HepG2 (cell line): ENCODE measurements around the gene TSPAN31. TPM values are rescaled to one million over a fixed set of nuclear protein-coding genes. Genes with fewer than 3 reads are reported as not detected.

Source experiments
- ATAC-seq: fragments of 200-7000 bp; cut with Tn5 transposase; 3 replicates; pipeline ENCODE4 v1.9.1; 2020; ENCODE audit warnings: mild to moderate bottlenecking, moderate library complexity
- BruUV-seq: library from RNA; stranded (reverse); fragments of 400-500 nt; replicated peaks from 2 replicates; lab custom pipeline; 2021; lab: Mats Ljungman, UMichigan
- CTCF ChIA-PET: fragments of 300-600 bp; formaldehyde crosslinking; extraction: SDS; loops from one replicate; lab custom pipeline; 2021; ENCODE audit warnings: low total read pairs, inconsistent platforms, low intra/inter-chr PET ratio; lab: Yijun Ruan, JAX
- POLR2A ChIA-PET: fragments of 350-600 bp; sonication (Branson Sonifier 250); formaldehyde crosslinking; loops from one replicate; lab custom pipeline; 2020; ENCODE audit warnings: antibody characterized with exemption, inconsistent platforms; lab: Yijun Ruan, JAX
- DNase-seq: peaks from one replicate; pipeline ENCODE4 v3.0.0-alpha.2; 2015; ENCODE audit warnings: low spot score
- FAIRE-seq: peaks from 3 replicates; lab custom pipeline; 2011; peaks lifted over from hg19 to GRCh38; lab: Jason Lieb, UNC
- H2AFZ ChIP-seq: one replicate; pipeline ENCODE4 v1.6.1; 2011; ENCODE audit warnings: low read length, inconsistent platforms
- H3K27ac ChIP-seq: fragments of 300-600 bp; 3 replicates; pipeline ENCODE4 v1.8.0; 2011; ENCODE audit warnings: mixed run types, mild to moderate bottlenecking, mixed read lengths, low read length, inconsistent platforms; ENCODE audit not compliant: insufficient read depth; ENCODE audit errors: extremely low read length
- H3K27me3 ChIP-seq, 2 experiments: fragments of 200-600 bp in 1 of 2; 2 replicates in 1 of 2; 3 replicates in 1 of 2; pipeline versions ENCODE4 v1.6.0 to v1.8.0; 2011; ENCODE audit warnings: low read length in 2 of 2, mild to moderate bottlenecking in 2 of 2, moderate library complexity in 2 of 2, inconsistent platforms in 1 of 2; ENCODE audit not compliant: insufficient read depth in 2 of 2, control insufficient read depth in 1 of 2
- H3K36me3 ChIP-seq, 2 experiments: fragments of 200-600 bp in 1 of 2; replicated peaks in 1 of 2; 2 replicates in 1 of 2; 3 replicates in 1 of 2; pipeline versions ENCODE4 v1.5.1 to v1.8.0; 2011; ENCODE audit warnings: low read length in 2 of 2, inconsistent platforms in 1 of 2; ENCODE audit not compliant: insufficient read depth in 2 of 2, control insufficient read depth in 1 of 2
- H3K4me1 ChIP-seq: 2 replicates; pipeline ENCODE4 v1.5.1; 2012; ENCODE audit warnings: low read length, inconsistent platforms; ENCODE audit not compliant: insufficient read depth
- H3K4me2 ChIP-seq: 2 replicates; pipeline ENCODE4 v1.6.0; 2011; ENCODE audit warnings: low read depth, low read length, inconsistent platforms
- H3K4me3 ChIP-seq, 3 experiments: fragments of 200-600 bp in 1 of 3; sonication (generic), shearing (Covaris generic) in 1 of 3; replicated peaks in 1 of 3; 2 replicates each; pipeline ENCODE4 v1.5.1; 2011 to 2016; ENCODE audit warnings: low read length in 3 of 3, inconsistent platforms in 2 of 3, low read depth in 2 of 3, mild to moderate bottlenecking in 2 of 3, control low read depth in 1 of 3, mixed read lengths in 1 of 3; ENCODE audit not compliant: insufficient read depth in 1 of 3
- H3K79me2 ChIP-seq: one replicate; pipeline ENCODE4 v1.6.1; 2011; ENCODE audit warnings: low read length, inconsistent platforms; ENCODE audit not compliant: insufficient read depth
- H3K9ac ChIP-seq: 2 replicates; pipeline ENCODE4 v1.6.0; 2011; ENCODE audit warnings: mild to moderate bottlenecking, low read depth, low read length, inconsistent platforms; ENCODE audit not compliant: insufficient read depth
- H3K9me3 ChIP-seq: 2 replicates; pipeline ENCODE4 v1.5.1; 2012; ENCODE audit warnings: mild to moderate bottlenecking, low read length
- H4K20me1 ChIP-seq: 2 replicates; pipeline ENCODE4 v1.6.0; 2011; ENCODE audit warnings: inconsistent platforms, mild to moderate bottlenecking, low read length, moderate library complexity; ENCODE audit not compliant: insufficient read depth
- POLR2AphosphoS2 ChIP-seq: IDR thresholded peaks from 2 replicates; pipeline ENCODE4 v1.6.1; 2011; ENCODE audit warnings: low read depth, low read length, improper control_type of control experiment
- POLR2G ChIP-seq: fragments of 200-400 bp; formaldehyde crosslinking; IDR thresholded peaks from 2 replicates; pipeline ENCODE4 v1.6.1; 2018; ENCODE audit warnings: mild to moderate bottlenecking, low read depth, low read length, moderate library complexity
- TRIM24 ChIP-seq: sonication (generic); formaldehyde crosslinking; IDR thresholded peaks from 2 replicates; pipeline ENCODE4 v1.8.0; 2022; ENCODE audit warnings: mild to moderate bottlenecking, missing genetic modification reagents
- ZNF24 ChIP-seq: fragments of 450-650 bp; IDR thresholded peaks from 2 replicates; pipeline ENCODE4 v1.6.1; 2017; ENCODE audit warnings: antibody characterized with exemption, mild to moderate bottlenecking
- WGBS: methylation state at CpG from one replicate; pipeline ENCODE4 v1.1.6; 2017; ENCODE audit warnings: low lambda C conversion rate; 5-methylcytosine and 5-hydroxymethylcytosine counted together
- in situ Hi-C: cut with HindIII; loops from 2 replicates; pipeline ENCODE4 v1.10.0; 2017; ENCODE audit warnings: low pct_unique_long_range_greater_than_20kb; ENCODE audit not compliant: extremely low pct_ligation_motif_present
- intact Hi-C: fragments of 100-400 bp; cut with micrococcal nuclease; formaldehyde crosslinking; loops from one replicate; pipeline ENCODE4 v1.10.0; 2022; ENCODE audit not compliant: unreplicated experiment
- polyA plus RNA-seq, 8 experiments: library from polyadenylated mRNA; depleted of rRNA in 3 of 8; stranded (reverse) in 7 of 8; unstranded in 1 of 8; fragments of >200 nt; fragmentation: Illumina TruSeq in 4 of 8; extraction: Trizol in 4 of 8; gene quantifications; 2 replicates each; pipeline versions ENCODE4 v1.2.1 to v1.2.3, GENCODE V29; 2011 to 2016; ENCODE audit warnings: low read depth in 4 of 8, missing spikeins in 1 of 8, mixed read lengths in 1 of 8; ENCODE audit not compliant: insufficient read depth in 1 of 8
- total RNA-seq, 5 experiments: library from RNA; depleted of rRNA; stranded (reverse); fragments of >200 nt; fragmentation: Illumina TruSeq; extraction: Trizol; gene quantifications; 2 replicates each; pipeline ENCODE4 v1.2.3, GENCODE V29; 2016; ENCODE audit warnings: low read depth in 1 of 5
- TF ChIP-seq, protein P1 (sequence below): sonication (generic); formaldehyde crosslinking; IDR thresholded peaks from 2 replicates; pipeline ENCODE4 v1.4.0; 2020; ENCODE audit warnings: missing genetic modification reagents
- TF ChIP-seq, protein P2 (sequence below): IDR thresholded peaks from 2 replicates; pipeline ENCODE4 v1.6.1; 2016

TSPAN31 gene
- total and polyA plus RNA-seq, 2 of the 13 experiments (the other 11 are each of a cell fraction or from before 2014, with no cell fraction given) = 10.4 to 24.6 TPM

DNA sequence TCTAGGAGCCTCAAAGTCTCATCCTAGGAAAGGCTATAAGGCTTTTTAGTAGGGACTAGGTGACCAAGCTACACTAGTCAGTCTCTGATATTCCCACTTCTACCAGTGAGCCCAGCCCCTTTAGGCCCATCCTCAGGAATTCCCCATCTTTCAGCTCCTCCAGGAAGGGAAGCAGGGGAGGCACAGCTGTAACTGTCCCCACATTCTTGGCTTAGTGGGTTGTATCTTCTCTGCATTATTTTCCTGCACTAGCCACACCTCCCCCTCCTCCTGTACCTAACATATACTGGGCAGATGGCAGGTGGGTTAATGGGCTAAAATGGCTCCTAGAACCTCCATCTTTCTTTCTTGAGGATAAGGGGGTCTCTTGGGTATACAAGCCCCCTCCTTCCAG, 22.5 kb downstream of the TSPAN31 start:
- Histone ChIP-seq H3K9me3 (no peaks in the 10 kb centered on the region), H3K9ac (no peak overlapping the region), H3K79me2 (peaks cover 13% of the 10 kb centered on the region), H3K4me2 (no peak overlapping the region), H2AFZ (no peak overlapping the region), H4K20me1 (no peaks in the 10 kb centered on the region), H3K27me3 (peaks cover 0 to 6% of the 10 kb centered on the region in 2 experiments; a peak in 2 of 5 replicates), H3K27ac (no peak overlapping the region), H3K4me1 (peaks cover 36% of the 10 kb centered on the region), H3K36me3 (peaks cover 14 to 18% of the 10 kb centered on the region in 2 experiments)
- BruUV-seq = no TSS peak
- FAIRE-seq (no peak), DNase-seq (no peak), ATAC-seq (no peak)
- in situ Hi-C loops = no loop called here
- intact Hi-C loops = no loop called here
- CTCF ChIA-PET = no interaction called here
- TF ChIP-seq POLR2G (0 out of 2 replicates have a peak, but pooled peaks have one; percentile 3), ZNF24 (no peak), POLR2AphosphoS2 (peak; percentile 44; the same call in 1 of the 2 replicates)
- TF ChIP-seq, all 625 proteins: peak for 2
- POLR2A ChIA-PET = interaction anchor here (2.0 kb wide), 1 partner anchor 11 kb away, joined by 9 read pairs; no protein-coding TSS in a partner anchor
- no peak overlapping the region for H3K4me3 ChIP-seq

DNA sequence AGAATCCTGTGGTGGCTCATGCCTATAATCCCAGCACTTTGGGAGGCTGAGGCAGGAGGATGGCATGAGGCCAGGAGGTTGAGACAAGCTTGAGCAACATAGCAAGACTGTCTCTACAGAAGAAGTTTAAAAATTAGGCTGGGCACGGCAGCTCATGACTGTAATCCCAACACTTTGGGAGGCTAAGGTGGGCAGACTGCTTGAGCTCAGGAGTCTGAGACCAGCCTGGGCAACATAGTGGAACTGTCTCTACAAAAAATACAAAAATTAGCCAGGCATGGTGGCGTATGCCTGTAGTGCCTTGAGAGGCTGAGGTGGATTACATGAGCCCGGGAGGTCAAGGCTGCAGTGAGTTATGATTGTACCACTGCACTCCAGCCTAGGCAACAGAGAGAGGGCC, 23.0 kb downstream of the TSPAN31 start:
- peaks cover 14% of the 10 kb centered on the region for H3K79me2 ChIP-seq
- DNase-seq = no peak
- intact Hi-C loops (no loop called here), in situ Hi-C loops (no loop called here)
- POLR2A ChIA-PET = no interaction called here
- no peak overlapping the region for H3K27ac ChIP-seq
- whole genome bisulfite sequencing = 88% methylated on average over 3 of the region's 3 CpGs
- H3K4me2 ChIP-seq = no peak overlapping the region
- CTCF ChIA-PET = no interaction called here
- no peak overlapping the region for H3K9ac ChIP-seq
- no peak for ATAC-seq
- H3K4me1 ChIP-seq = peaks cover 36% of the 10 kb centered on the region
- no peak overlapping the region for H2AFZ ChIP-seq
- TF ChIP-seq, protein P1, sequence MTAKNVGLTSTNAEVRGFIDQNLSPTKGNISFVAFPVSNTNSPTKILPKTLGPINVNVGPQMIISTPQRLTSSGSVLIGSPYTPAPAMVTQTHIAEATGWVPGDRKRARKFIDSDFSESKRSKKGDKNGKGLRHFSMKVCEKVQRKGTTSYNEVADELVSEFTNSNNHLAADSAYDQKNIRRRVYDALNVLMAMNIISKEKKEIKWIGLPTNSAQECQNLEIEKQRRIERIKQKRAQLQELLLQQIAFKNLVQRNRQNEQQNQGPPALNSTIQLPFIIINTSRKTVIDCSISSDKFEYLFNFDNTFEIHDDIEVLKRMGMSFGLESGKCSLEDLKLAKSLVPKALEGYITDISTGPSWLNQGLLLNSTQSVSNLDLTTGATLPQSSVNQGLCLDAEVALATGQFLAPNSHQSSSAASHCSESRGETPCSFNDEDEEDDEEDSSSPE = no peak
- TF ChIP-seq TRIM24 (CRISPR knock-in tag) = no peak
- TF ChIP-seq, protein P2, sequence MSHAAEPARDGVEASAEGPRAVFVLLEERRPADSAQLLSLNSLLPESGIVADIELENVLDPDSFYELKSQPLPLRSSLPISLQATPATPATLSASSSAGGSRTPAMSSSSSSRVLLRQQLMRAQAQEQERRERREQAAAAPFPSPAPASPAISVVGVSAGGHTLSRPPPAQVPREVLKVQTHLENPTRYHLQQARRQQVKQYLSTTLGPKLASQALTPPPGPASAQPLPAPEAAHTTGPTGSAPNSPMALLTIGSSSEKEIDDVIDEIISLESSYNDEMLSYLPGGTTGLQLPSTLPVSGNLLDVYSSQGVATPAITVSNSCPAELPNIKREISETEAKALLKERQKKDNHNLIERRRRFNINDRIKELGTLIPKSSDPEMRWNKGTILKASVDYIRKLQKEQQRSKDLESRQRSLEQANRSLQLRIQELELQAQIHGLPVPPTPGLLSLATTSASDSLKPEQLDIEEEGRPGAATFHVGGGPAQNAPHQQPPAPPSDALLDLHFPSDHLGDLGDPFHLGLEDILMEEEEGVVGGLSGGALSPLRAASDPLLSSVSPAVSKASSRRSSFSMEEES = no peak
- peaks cover 0 to 6% of the 10 kb centered on the region in 2 experiments; a peak in 2 of 5 replicates for H3K27me3 ChIP-seq
- H3K36me3 ChIP-seq = peaks cover 14 to 18% of the 10 kb centered on the region in 2 experiments
- no peaks in the 10 kb centered on the region for H3K9me3 ChIP-seq
- BruUV-seq = no TSS peak
- no peak for FAIRE-seq
- H4K20me1 ChIP-seq = no peaks in the 10 kb centered on the region
- H3K4me3 ChIP-seq = no peak overlapping the region
